ENCODE measurements around the gene VPS52. TPM values are rescaled to one million over a fixed set of nuclear protein-coding genes. Genes with fewer than 3 reads are reported as not detected.
"Not testable (repeated sequence)": the region's sequence is repeated elsewhere in the genome, so short reads cannot be mapped to it uniquely, and the experiment has no call there.

The VPS52 gene
- total RNA-seq, 1 donor from 2014 or later = 35.1 TPM

- H3K36me3 ChIP-seq = peaks cover 58% of the 10 kb centered on the region
- TF ChIP-seq, protein P1, sequence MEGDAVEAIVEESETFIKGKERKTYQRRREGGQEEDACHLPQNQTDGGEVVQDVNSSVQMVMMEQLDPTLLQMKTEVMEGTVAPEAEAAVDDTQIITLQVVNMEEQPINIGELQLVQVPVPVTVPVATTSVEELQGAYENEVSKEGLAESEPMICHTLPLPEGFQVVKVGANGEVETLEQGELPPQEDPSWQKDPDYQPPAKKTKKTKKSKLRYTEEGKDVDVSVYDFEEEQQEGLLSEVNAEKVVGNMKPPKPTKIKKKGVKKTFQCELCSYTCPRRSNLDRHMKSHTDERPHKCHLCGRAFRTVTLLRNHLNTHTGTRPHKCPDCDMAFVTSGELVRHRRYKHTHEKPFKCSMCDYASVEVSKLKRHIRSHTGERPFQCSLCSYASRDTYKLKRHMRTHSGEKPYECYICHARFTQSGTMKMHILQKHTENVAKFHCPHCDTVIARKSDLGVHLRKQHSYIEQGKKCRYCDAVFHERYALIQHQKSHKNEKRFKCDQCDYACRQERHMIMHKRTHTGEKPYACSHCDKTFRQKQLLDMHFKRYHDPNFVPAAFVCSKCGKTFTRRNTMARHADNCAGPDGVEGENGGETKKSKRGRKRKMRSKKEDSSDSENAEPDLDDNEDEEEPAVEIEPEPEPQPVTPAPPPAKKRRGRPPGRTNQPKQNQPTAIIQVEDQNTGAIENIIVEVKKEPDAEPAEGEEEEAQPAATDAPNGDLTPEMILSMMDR (IDR thresholded peaks at IDR 0.05; ENCODE audit: borderline replicate concordance) = no peak
- H3K4me3 ChIP-seq = peak overlapping the region; percentile 79
- H3K27ac ChIP-seq (replicated peaks) = peak overlapping the region; percentile 97
- peaks cover 74% of the 10 kb centered on the region for H3K4me1 ChIP-seq
- H3K27me3 ChIP-seq (ENCODE audit: low read depth) = no peaks in the 10 kb centered on the region
- no peak for DNase-seq
- H3K9me3 ChIP-seq (replicated peaks) = no peaks in the 10 kb centered on the region
- intact Hi-C loops (cut with micrococcal nuclease) = no loop called here
Measured at GRCh38 chr6:33272275-33273128, 826 bp upstream of the VPS52 start.

DNA sequence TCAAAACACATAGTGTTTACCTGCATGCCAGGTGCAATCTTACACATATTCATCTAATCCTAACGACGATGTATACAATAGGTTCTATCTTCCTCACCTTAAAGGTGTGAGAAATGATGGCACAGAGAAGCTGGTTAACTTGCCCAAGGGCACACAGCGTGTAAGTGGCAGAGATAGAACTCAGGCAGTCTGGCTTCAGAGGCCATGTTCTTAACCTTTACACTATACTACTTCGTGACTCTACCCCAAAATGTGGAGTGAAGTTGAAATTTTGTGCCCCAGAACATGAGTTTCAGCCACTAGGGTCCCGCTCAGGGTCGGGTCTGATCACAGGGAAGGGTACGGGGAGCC lies 584 bp downstream of the VPS52 start:
- peak overlapping the region; percentile 97 for H3K27ac ChIP-seq (replicated peaks)
- peaks cover 68% of the 10 kb centered on the region for H3K36me3 ChIP-seq
- no peaks in the 10 kb centered on the region for H3K9me3 ChIP-seq (replicated peaks)
- no peak for DNase-seq
- intact Hi-C loops (cut with micrococcal nuclease) = no loop called here
- peaks cover 60% of the 10 kb centered on the region for H3K4me1 ChIP-seq
- TF ChIP-seq, protein P1 (IDR thresholded peaks at IDR 0.05; ENCODE audit: borderline replicate concordance) = no peak
- no peaks in the 10 kb centered on the region for H3K27me3 ChIP-seq (ENCODE audit: low read depth)
- H3K4me3 ChIP-seq = peak overlapping the region; percentile 79

DNA sequence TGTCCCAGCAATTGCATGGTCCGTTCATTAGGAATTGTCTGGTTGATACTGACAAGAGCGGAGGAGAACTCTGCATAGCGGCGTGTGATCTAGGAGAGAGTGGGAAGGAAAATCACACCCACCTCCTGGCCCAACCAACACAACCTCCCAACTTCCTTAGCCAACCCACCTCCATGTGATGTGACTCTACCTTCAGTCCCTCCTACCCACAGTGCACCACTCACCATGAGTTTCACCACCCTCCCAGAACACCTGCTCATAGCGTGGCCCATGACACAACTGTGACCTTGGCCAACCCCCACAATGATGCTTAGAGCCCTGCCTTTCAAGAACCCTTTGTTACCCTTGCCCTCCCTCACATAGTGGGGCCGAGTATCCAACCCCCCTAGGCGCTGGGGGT lies 7.7 kb downstream of the VPS52 start:
- no peaks in the 10 kb centered on the region for H3K9me3 ChIP-seq (replicated peaks)
- H3K36me3 ChIP-seq = peaks cover 94% of the 10 kb centered on the region
- no peaks in the 10 kb centered on the region for H3K4me1 ChIP-seq
- H3K4me3 ChIP-seq = no peak overlapping the region
- TF ChIP-seq, protein P1 (IDR thresholded peaks at IDR 0.05; ENCODE audit: borderline replicate concordance) = no peak
- intact Hi-C loops (cut with micrococcal nuclease) = no loop called here
- no peak for DNase-seq
- no peak overlapping the region for H3K27ac ChIP-seq (replicated peaks)
- no peaks in the 10 kb centered on the region for H3K27me3 ChIP-seq (ENCODE audit: low read depth)

- H3K27me3 ChIP-seq (ENCODE audit: low read depth); H3K9me3 ChIP-seq (replicated peaks); H3K27ac ChIP-seq (replicated peaks); intact Hi-C loops (cut with micrococcal nuclease); H3K4me1 ChIP-seq; DNase-seq; H3K4me3 ChIP-seq: not testable (repeated sequence)
- H3K36me3 ChIP-seq = peaks cover 92% of the 10 kb centered on the region
Measured at GRCh38 chr6:33262490-33262889, 9.2 kb downstream of the VPS52 start.

DNA sequence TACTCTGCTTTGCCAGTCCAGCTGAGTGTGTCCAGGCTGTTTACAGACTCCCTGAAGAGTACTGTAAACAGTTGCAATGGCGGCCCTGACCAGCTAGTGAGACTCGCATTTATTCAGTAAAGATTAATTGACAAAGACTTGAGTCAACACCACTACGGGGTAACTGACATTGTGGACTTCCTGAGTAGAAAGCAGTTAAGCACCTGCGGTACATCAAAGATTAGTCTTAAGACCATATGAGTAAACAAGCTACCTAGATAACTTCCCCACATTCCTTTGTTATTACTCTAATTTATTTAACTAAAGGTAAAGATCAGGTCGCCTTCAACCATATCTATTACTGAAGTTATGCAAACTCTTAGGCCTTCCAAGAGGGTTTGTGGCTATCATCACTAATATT lies 12.6 kb downstream of the VPS52 start:
- intact Hi-C loops (cut with micrococcal nuclease) = no loop called here
- TF ChIP-seq, protein P1 (IDR thresholded peaks at IDR 0.05; ENCODE audit: borderline replicate concordance) = no peak
- H3K4me1 ChIP-seq = no peaks in the 10 kb centered on the region
- H3K36me3 ChIP-seq = peaks cover 71% of the 10 kb centered on the region
- H3K9me3 ChIP-seq (replicated peaks) = no peaks in the 10 kb centered on the region
- H3K27ac ChIP-seq (replicated peaks) = no peak overlapping the region
- no peak for DNase-seq
- H3K4me3 ChIP-seq = no peak overlapping the region
- no peaks in the 10 kb centered on the region for H3K27me3 ChIP-seq (ENCODE audit: low read depth)

DNA sequence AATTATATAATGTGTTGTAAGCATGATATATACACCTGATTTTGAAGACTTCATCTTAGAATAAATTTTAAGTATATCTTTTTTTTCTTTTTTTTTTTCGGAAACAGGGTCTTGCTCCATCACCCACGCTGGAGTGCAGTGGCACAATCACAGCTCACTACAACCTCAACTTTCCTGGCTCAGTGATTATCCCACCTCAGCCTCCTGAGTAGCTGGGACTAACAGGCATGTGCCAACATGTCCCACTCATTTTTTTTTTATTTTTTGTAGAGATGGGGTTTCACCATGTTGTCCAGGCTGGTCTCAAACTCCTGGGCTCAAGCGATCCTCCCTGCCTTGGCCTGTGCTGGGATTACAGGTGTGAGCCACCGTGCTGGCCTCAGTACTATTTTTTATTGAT lies 17.1 kb downstream of the VPS52 start:
- Histone ChIP-seq H3K27ac (replicated peaks) (no peak overlapping the region), H3K9me3 (replicated peaks) (no peaks in the 10 kb centered on the region), H3K27me3 (ENCODE audit: low read depth) (no peaks in the 10 kb centered on the region), H3K4me3 (no peak overlapping the region), H3K4me1 (peaks cover 14% of the 10 kb centered on the region), H3K36me3 (peaks cover 54% of the 10 kb centered on the region)
- TF ChIP-seq, protein P1 (IDR thresholded peaks at IDR 0.05; ENCODE audit: borderline replicate concordance) = no peak
- intact Hi-C loops (cut with micrococcal nuclease) = no loop called here
- DNase-seq = no peak
